ENCODE data around the gene IRAK2.

The IRAK2 gene

DNA sequence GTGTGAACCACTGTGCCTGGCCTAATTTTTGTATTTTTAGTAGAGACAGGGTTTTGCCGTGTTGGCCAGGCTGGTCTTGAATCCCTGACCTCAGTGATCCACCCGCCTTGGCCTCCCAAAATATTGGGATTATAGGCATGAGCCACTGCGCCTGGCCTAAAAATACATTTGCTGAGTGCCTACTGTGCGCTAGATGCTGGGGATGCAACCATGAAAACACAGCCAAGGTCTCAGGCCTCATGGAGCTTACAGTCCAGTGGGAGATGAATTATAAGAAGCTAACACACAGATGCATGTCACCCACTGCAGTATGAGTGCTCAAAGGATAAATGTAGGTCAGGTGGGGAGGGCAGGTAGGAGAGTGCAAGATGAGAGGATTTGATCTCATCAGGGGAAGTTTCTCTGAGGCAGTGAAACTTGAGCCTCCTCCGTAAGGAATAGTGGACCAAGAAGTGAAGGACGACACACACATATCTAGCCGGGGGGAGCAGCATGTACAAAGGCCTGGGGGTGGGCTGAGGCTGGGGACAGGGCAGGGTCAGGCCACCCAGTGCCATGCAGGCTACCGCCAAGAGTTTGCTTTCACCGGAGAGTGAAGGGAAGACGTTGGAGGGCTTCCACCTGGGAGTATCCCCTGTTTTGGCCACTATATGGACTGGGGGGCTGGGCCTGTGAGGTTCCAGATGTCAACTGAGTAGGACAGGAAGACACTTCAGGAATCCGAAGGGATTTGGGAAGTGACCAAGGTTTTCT is 24.3 kb downstream of the IRAK2 start:
- no peaks in the 10 kb centered on the region for H3K27me3 Mint-ChIP-seq
- H3K27ac Mint-ChIP-seq = peak overlapping the region; percentile 75
- H3K4me1 Mint-ChIP-seq = peaks cover 59 to 83% of the 10 kb centered on the region in 2 donors
- ATAC-seq (replicated peaks) (no peak), DNase-seq (no peak)
- H3K36me3 Mint-ChIP-seq = peaks cover 6 to 15% of the 10 kb centered on the region in 2 donors
- peak overlapping the region; percentile 18 to 67 for H3K4me3 Mint-ChIP-seq
- H3K9me3 Mint-ChIP-seq = no peaks in the 10 kb centered on the region

- Mint-ChIP-seq H3K27ac (peak overlapping the region; percentile 75), H3K9me3 (no peaks in the 10 kb centered on the region), H3K27me3 (no peaks in the 10 kb centered on the region), H3K4me3 (peak overlapping the region; percentile 19 to 67), H3K4me1 (peaks cover 65 to 84% of the 10 kb centered on the region in 2 donors), H3K36me3 (peaks cover 6 to 12% of the 10 kb centered on the region in 2 donors)
- peak; percentile 11 for DNase-seq
- peak; percentile 36 to 46 for ATAC-seq (replicated peaks)
Measured at GRCh38 chr3:10189557-10190354, 25.0 kb downstream of the IRAK2 start.

GRCh38 chr3:10192953-10193691 is 28.4 kb downstream of the IRAK2 start:
- DNase-seq (peak; percentile 67), ATAC-seq (replicated peaks) (peak; percentile 60 to 63)
- Mint-ChIP-seq H3K36me3 (peaks cover 4 to 6% of the 10 kb centered on the region in 2 donors), H3K4me3 (peak overlapping the region; percentile 65 to 73), H3K27me3 (no peaks in the 10 kb centered on the region), H3K27ac (peak overlapping the region; percentile 96), H3K9me3 (no peaks in the 10 kb centered on the region), H3K4me1 (peaks cover 67 to 83% of the 10 kb centered on the region in 2 donors)

DNA sequence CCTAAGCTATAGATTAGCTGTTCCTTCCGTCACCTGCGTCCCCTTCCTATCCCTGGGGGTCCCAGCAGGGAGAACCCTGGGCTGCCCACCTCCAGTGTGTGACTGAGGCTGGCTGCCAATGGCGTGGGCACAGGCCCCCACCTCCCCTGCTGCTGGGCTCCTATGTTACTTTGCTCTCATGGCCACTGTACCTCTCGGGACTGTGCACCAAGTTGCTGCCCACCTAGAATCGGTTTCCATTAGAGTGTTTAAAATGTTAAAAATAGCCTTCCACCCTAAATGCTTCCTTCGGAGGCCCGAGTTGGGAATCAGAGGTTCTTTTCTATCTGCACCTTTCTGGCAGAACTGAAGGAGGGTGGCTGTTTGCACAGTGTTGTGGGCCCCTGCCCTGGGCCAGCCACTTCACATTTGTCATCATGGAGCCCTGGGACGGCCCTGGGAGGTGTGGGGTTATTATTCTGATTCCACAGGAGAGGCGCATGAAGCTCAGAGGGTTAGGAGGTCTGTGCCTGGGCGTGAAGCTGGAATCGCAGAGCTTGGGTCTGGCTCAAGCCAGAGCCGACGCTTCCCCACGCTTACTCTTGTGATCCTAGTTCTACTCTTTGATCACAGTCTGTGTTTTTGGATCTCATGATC is 29.1 kb downstream of the IRAK2 start:
- DNase-seq (no peak), ATAC-seq (replicated peaks) (no peak)
- Mint-ChIP-seq H3K36me3 (peaks cover 2 to 5% of the 10 kb centered on the region in 2 donors), H3K4me1 (peaks cover 71 to 85% of the 10 kb centered on the region in 2 donors), H3K27ac (peak overlapping the region; percentile 96), H3K27me3 (no peaks in the 10 kb centered on the region), H3K4me3 (peak overlapping the region; percentile 73 to 76), H3K9me3 (no peaks in the 10 kb centered on the region)

DNA sequence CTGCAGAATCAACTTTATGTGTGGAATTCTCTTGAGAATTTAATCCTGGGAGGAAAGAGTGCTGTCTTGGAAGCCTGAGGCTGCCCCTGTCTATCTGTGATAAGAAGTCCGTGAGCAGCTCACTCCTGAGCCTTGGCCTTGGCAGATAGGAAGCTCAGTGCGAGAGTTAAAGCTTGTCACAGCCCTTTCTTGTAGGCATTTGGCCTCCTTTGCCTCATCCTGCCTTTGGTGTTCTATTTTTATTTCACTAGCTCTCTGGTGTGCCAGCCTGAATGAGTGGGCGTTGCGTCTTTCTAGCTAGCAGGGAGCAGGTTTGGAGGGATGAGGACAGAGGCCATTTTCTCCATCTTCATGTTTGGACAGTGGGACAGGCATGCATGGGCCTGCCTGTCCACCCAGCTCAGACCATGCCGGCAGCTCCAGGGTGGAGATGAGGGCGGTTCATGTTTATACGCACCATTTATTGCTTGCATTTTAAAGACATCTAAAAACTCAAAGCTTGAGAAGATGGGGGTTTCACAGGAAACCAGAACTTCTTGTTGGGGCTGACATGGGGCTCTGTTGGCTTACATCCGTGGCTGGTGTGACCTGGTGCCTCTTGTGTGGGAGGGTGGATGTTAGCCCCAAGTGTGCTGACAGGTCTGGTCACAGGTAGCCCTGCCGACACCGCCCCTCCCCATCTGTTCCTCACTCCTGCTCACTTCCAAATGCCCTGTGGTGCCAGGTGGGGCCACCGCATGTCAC is 29.8 kb downstream of the IRAK2 start:
- no peaks in the 10 kb centered on the region for H3K9me3 Mint-ChIP-seq
- peaks cover 71 to 85% of the 10 kb centered on the region in 2 donors for H3K4me1 Mint-ChIP-seq
- H3K27me3 Mint-ChIP-seq = no peaks in the 10 kb centered on the region
- peaks cover 0 to 4% of the 10 kb centered on the region in 2 donors for H3K36me3 Mint-ChIP-seq
- DNase-seq (peak; percentile 33), ATAC-seq (replicated peaks) (peak; percentile 22 to 35)
- H3K4me3 Mint-ChIP-seq = peak overlapping the region; percentile 73 to 76
- peak overlapping the region; percentile 96 for H3K27ac Mint-ChIP-seq

DNA sequence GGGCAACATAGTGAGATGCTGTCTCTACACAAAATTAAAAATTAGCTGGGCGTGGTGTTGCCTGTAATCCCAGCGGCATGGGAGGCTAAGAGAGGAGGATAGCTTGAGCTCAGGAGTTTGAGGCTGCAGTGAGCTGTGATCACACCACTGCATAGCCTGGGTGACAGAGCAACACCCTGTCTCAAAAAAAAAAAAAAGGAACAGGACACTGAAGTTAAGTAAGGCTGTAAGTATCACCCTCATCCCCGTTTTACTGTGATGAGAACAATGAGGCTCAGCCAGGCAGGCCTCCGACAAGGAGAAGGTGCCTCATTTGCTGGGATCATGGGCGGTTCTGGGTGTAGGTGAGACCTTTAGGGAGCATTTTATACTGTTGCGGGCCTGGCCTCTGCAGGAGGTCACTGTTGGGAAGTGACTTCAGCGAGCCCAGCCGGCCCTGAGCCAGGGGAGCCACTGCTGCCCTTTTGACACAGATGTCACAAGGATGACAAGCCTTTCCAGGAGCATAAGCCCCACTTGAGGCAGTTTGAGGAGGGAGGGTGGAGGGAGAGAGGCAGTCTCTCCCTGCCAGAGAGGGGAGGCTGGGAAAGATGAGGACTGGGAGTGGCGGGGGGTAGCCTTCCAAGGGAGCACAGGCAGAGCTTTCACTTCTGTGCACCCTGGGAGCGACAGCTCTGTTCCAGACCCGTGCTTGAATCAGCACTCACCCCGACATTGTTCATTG is 30.8 kb downstream of the IRAK2 start:
- Mint-ChIP-seq H3K27ac (peak overlapping the region; percentile 96), H3K4me1 (peaks cover 67 to 88% of the 10 kb centered on the region in 2 donors), H3K4me3 (peak overlapping the region; percentile 47 to 76), H3K27me3 (no peaks in the 10 kb centered on the region), H3K9me3 (no peaks in the 10 kb centered on the region), H3K36me3 (peaks cover 0 to 3% of the 10 kb centered on the region in 2 donors)
- ATAC-seq (replicated peaks) (no peak), DNase-seq (no peak)

DNA sequence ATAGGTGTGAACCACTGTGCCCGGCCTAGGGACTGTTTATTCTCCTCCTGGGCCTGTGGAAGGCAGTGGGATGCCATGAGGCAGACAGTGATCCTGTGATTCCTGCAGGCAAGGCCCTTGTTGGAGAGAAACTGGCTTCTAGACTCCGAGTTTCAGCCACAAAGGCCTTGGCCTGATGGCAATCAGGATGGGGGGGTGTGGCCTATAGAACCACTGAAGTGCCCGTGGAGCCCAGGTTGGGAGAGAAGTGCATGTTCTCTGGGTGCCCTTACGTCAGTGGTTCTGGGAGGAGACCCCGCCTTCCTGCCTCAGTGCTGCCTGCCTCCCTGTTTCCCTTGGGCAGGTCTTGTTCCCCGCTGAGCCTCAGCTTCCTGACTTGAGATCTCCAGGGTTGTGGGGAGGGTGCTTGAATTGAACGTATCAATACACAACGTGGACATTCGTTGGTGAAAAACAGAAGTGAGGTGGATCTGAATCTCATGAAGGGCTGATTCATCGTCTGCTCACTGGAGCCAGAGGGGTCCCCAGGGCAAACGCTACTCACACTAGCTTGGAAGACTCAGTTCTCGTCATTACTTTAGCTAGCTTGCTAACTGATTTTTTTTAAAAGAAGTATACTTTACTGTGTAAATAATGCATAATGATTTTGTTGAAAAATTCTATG is 31.8 kb downstream of the IRAK2 start:
- peak overlapping the region; percentile 33 to 72 for H3K4me3 Mint-ChIP-seq
- ATAC-seq (replicated peaks) = peak; percentile 52 to 64
- peak overlapping the region; percentile 91 for H3K27ac Mint-ChIP-seq
- DNase-seq = peak; percentile 56
- no peaks in the 10 kb centered on the region for H3K27me3 Mint-ChIP-seq
- H3K9me3 Mint-ChIP-seq = no peaks in the 10 kb centered on the region
- peaks cover 0 to 6% of the 10 kb centered on the region in 2 donors for H3K36me3 Mint-ChIP-seq
- peaks cover 69 to 88% of the 10 kb centered on the region in 2 donors for H3K4me1 Mint-ChIP-seq

DNA sequence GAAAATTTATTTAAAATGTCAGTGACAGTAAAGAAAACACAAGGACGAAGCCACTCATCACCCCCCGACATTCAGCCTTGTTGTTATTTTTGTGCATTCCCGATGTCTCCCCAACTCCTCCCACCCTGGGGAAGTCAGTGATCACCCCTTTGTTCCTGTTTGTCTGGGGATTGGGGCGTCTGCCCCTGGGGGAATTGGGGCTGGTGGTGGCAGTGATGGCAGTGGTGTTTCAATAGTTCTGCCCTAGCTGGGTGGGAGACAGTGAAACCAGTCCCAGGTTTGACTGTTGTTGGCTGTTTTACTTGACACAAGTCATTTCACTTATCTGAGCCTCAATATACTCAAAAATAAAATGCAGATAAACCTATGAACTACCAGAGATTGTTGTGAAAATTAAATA is 33.5 kb downstream of the IRAK2 start:
- DNase-seq = no peak
- Mint-ChIP-seq H3K4me1 (peaks cover 59 to 79% of the 10 kb centered on the region in 2 donors), H3K27me3 (no peaks in the 10 kb centered on the region), H3K4me3 (peak overlapping the region in 1 of 2 donors; percentile 25), H3K27ac (peak overlapping the region; percentile 89), H3K9me3 (no peaks in the 10 kb centered on the region), H3K36me3 (peaks cover 3 to 10% of the 10 kb centered on the region in 2 donors)
- no peak for ATAC-seq (replicated peaks)

DNA sequence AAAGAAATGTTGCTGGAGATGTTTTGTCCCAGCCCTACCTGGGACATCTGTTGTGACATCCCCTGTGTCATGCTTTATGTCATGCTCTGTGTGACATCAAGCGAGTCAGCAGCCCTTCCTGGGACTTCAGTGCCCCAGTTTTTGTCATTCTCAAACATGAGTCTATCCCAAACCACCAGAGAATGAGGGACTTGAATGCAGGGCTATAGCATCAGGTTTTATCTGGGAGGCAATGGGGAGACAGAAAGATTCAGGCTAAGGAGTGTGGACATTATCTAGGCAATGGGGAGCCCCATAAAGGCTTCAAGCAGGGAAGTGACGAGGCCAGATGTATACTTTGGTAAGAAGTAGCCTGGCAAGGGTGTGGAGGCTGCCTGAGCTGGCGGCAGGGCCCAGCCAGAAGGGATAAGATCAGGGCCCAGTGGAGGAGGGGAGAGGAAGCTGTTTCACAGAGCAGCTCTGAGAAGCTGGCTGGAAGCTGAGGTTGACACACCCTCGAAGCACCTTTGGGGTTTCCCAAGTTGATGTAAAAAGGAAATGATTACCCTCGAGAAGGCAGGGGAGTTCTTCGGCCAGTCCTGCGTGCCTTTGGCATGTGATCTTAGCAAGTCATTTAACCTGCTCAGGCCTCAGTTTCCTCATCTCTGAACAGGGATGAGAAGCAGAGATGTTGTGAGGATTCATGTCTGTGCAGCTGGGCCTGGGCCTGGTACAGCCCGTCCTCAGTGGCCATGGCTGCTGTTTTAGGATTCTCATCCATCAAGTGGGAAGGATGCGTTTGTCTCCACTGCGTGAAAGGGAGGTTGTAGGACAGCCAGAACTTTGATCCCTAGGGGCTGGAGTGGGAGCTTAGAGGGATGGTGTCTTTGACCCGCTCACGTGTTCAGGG is 34.3 kb downstream of the IRAK2 start:
- peak overlapping the region; percentile 8 to 66 for H3K4me3 Mint-ChIP-seq
- H3K36me3 Mint-ChIP-seq = peaks cover 3 to 10% of the 10 kb centered on the region in 2 donors
- DNase-seq (peak; percentile 72), ATAC-seq (replicated peaks) (peak; percentile 82 to 85)
- no peaks in the 10 kb centered on the region for H3K9me3 Mint-ChIP-seq
- peaks cover 54 to 79% of the 10 kb centered on the region in 2 donors for H3K4me1 Mint-ChIP-seq
- H3K27ac Mint-ChIP-seq = peak overlapping the region; percentile 89
- no peaks in the 10 kb centered on the region for H3K27me3 Mint-ChIP-seq

DNA sequence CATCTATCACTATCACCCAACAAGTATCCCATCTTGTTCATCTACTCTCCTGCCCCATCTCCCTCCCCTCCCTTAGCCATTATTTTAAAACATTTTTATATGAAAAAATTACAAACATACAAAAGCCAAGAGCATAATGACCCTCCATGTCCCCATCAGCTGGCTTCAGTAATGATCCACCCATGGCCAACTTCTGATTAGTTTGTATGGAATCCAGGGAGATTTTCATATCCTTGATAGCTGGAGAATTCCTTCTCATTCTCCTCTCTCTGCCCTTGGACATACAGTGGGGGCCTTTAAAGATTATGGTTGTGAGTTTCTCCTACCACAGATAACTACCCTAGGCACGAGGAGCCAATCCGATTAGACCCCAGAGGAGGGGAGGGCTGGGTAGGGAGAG is 40.2 kb downstream of the IRAK2 start:
- Mint-ChIP-seq H3K27me3 (no peaks in the 10 kb centered on the region), H3K9me3 (no peaks in the 10 kb centered on the region), H3K36me3 (peaks cover 16 to 20% of the 10 kb centered on the region in 2 donors), H3K4me1 (peaks cover 28 to 31% of the 10 kb centered on the region in 2 donors), H3K4me3 (no peak overlapping the region), H3K27ac (no peak overlapping the region)
- no peak for ATAC-seq (replicated peaks)
- DNase-seq = no peak

DNA sequence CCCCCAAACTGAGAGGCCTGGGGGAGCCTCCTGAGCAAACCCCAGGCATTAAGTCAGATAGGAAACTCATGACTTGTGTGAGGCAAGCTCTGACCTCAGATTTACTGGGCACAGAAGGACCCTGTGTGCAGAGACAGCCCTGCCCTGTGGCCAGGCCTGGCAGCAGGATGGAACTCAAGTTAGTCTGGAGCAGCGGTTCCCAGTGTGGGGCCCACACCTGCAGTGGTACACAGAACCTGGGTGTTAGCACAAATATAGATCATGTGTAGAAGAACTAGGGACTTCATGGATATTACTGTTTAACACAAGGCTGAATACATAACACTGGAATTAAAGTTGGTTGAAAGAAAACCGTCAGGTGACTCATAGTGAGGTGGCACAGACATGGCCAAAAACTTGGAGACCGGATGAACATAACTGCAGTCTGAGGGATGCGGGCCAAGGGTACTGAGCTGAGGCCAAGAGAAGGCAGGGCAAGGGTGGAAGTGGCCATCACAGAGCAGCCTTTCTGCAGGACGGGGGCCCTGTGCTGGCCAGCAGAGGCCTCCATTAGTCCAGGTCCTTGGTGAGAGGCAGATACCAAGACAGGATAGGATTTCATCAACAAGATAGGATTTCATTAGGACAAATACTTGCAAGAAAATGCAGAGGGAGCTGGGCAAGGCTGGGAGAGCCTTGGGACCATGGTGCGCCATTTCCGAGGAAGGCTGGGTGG is 40.9 kb downstream of the IRAK2 start:
- no peaks in the 10 kb centered on the region for H3K27me3 Mint-ChIP-seq
- no peak overlapping the region for H3K4me3 Mint-ChIP-seq
- no peak for DNase-seq
- no peaks in the 10 kb centered on the region for H3K9me3 Mint-ChIP-seq
- no peak for ATAC-seq (replicated peaks)
- peaks cover 28% of the 10 kb centered on the region in 2 donors for H3K4me1 Mint-ChIP-seq
- H3K27ac Mint-ChIP-seq = no peak overlapping the region
- H3K36me3 Mint-ChIP-seq = peaks cover 16 to 20% of the 10 kb centered on the region in 2 donors

Measured in stimulated activated naive B cell treated with anti-CD40 and anti-IgM and Interleukin-4, amounts not matched to agents 10 μg/mL and 1 μg/mL and 100 μg/mL, for 72 hours (primary cell).